Kidney capillary endothelial cell (primary cell): ENCODE measurements around the gene HPS3.
"Not testable (repeated sequence)": the region's sequence is repeated elsewhere in the genome, so short reads cannot be mapped to it uniquely, and the experiment has no call there.

Experiments
- DNase-seq: peaks from one replicate; pipeline ENCODE4 v3.0.0-alpha.2; 2018; ENCODE audit warnings: low spot score

HPS3 gene

GRCh38 chr3:149129326-149130205, at the start of gene HPS3:
HPS3 (plus strand) TSS chr3:149129638; CDS start chr3:149129724, 86 bp downstream.
- DNase-seq: peak; percentile 86

- DNase-seq: no peak
Measured at GRCh38 chr3:149080011-149080698, 49.3 kb upstream of the HPS3 start.

GRCh38 chr3:149080699-149081091, 48.7 kb upstream of the HPS3 start:
- DNase-seq: peak; percentile 5

- DNase-seq: no peak
Measured at GRCh38 chr3:149081772-149082171, 47.7 kb upstream of the HPS3 start.

GRCh38 chr3:149085828-149086231, 43.6 kb upstream of the HPS3 start:
- peak; percentile 36 for DNase-seq

- peak; percentile 96 for DNase-seq
Measured at GRCh38 chr3:149086232-149086988, 43.0 kb upstream of the HPS3 start, which contains the start of gene HLTF. HLTF (minus strand) TSS chr3:149086533; CDS start chr3:149086336, 197 bp downstream.

GRCh38 chr3:149087208-149087607, 42.2 kb upstream of the HPS3 start:
- no peak for DNase-seq

GRCh38 chr3:149089395-149089794, 40.0 kb upstream of the HPS3 start:
- no peak for DNase-seq

GRCh38 chr3:149090461-149090860, 39.0 kb upstream of the HPS3 start:
- DNase-seq: no peak

GRCh38 chr3:149090907-149091306, 38.5 kb upstream of the HPS3 start:
- DNase-seq: no peak

GRCh38 chr3:149091983-149092382, 37.5 kb upstream of the HPS3 start:
- no peak for DNase-seq

GRCh38 chr3:149095487-149095886, 34.0 kb upstream of the HPS3 start:
- no peak for DNase-seq

- DNase-seq: not testable (repeated sequence)
Measured at GRCh38 chr3:149097987-149098386, 31.5 kb upstream of the HPS3 start.

- DNase-seq: no peak
Measured at GRCh38 chr3:149101154-149101553, 28.3 kb upstream of the HPS3 start.

- no peak for DNase-seq
Measured at GRCh38 chr3:149101641-149102040, 27.8 kb upstream of the HPS3 start.

GRCh38 chr3:149104484-149104883, 25.0 kb upstream of the HPS3 start:
- peak; percentile 51 for DNase-seq

- no peak for DNase-seq
Measured at GRCh38 chr3:149114458-149114857, 15.0 kb upstream of the HPS3 start.

- DNase-seq: no peak
Measured at GRCh38 chr3:149115114-149115513, 14.3 kb upstream of the HPS3 start.

- no peak for DNase-seq
Measured at GRCh38 chr3:149118724-149119123, 10.7 kb upstream of the HPS3 start.

GRCh38 chr3:149119466-149119865, 10.0 kb upstream of the HPS3 start:
- no peak for DNase-seq

- DNase-seq: peak; percentile 60
Measured at GRCh38 chr3:149120051-149120972, 9.1 kb upstream of the HPS3 start.
